ENCODE measurements around the gene IST1.

The IST1 gene

DNA sequence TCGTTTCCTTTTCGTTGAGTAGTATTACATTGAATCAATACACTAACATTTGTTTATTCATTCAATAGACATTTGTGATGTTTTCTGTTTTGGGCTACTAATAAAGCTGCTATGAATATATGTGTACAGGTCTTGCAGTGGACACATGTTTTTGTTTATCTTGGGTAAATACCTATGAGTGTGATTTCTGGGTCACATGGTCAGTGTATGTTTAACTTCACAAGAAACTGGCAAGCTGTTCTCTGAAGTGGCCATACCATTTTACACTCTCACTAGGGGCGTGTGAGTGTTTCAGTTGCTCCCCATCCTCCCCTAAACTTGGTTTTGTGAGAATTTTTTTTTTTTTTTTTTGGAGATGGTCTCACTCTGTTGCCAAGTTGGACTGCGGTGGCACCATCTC, 69.9 kb downstream of the IST1 start:
- no peak for DNase-seq (ENCODE audit: low read depth)

DNA sequence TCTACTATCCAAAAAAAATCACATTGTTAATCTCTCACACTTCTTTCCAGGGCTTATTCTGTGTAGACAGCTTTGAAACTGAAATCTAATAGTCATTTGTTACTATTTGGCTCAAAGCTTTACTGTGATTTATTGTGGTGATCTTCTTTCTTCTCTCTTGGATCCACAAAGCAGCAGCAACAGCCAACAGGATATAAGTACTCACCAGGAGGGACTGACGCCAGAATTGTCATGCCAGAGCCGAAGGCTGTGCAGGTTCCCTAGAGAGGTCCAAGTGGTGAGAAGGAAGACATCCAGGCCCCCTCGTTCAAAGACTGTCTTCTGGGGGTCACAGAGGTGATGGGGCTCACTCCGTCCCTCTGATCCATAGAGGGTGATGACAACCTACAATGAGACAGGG, 71.6 kb downstream of the IST1 start:
- no peak for DNase-seq (ENCODE audit: low read depth)

DNA sequence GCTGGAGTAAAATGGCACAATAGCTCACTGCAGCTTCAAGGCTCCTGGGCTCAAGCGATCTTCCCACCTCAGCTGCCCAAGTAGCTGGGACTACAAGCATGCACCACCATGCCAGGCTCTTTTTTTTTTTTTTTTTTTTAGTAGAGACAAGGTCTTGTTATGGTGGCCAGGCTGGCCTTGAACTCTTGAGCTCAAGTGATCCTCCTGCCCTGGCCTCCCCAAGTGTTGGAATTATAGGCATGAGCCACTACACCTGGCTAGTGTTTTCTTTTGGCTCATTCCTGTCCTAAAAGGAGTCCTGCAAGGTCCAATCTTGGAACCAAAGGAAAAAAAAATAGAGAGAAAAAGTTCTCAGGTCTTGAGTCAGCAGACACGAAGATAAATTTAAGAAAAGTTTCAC, 74.0 kb downstream of the IST1 start:
- no peak for DNase-seq (ENCODE audit: low read depth)

DNA sequence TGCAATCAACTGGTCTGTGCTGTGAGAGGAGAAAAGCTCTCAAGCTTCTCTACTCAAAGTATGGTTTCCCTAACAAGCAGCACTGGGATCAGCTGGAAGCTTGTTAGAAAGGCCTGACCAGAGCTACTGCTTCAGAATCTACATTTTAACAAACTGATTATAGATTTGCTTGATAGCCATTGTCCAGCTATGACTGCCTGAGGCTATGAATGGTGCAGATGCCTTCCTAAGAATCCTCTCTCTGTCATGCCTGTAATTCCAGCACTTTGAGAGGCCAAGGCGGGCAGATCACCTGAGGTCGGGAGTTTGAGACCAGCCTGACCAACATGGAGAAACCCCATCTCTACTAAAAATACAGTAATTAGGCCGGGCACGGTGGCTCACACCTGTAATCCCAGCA, 76.2 kb downstream of the IST1 start:
- no peak for DNase-seq (ENCODE audit: low read depth)

DNA sequence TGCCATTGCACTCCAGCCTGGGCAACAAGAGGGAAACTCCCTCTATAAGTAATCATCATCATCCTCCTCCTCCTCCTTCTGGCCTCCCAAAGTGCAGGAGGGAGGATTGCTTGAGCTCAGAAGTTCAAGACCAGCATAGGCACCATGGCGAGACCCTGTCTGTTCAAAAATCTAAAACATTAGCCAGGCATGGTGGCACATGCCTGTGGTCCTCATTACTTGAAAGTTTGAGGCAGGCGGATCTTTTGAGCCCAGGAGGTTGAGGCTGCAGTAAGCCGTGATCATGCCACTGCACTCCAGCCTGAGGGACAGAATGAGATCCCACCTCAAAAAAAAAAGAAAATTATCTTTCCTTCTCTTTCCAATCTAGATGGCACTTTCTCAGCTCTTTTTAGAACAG, 77.0 kb downstream of the IST1 start:
- DNase-seq (ENCODE audit: low read depth): no peak

DNA sequence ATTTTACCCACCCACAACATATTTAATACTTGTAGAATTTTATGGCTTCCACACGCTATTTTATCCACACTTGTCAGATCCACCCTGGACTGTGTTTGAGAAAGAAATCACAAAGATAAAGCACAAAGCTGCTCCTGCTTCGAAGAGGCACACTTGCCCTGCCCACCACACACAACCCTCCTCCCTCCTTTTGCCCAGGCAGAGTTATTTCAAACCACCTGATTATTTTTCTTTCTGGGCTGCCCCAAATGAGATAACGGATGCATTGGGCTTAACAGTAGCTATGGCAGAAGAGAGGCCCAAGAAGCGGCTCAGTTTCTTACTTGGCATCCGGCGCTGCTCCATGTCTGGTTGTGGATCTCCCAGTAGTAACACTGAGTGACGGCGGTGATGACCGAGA, 77.7 kb downstream of the IST1 start:
- no peak for DNase-seq (ENCODE audit: low read depth)

DNA sequence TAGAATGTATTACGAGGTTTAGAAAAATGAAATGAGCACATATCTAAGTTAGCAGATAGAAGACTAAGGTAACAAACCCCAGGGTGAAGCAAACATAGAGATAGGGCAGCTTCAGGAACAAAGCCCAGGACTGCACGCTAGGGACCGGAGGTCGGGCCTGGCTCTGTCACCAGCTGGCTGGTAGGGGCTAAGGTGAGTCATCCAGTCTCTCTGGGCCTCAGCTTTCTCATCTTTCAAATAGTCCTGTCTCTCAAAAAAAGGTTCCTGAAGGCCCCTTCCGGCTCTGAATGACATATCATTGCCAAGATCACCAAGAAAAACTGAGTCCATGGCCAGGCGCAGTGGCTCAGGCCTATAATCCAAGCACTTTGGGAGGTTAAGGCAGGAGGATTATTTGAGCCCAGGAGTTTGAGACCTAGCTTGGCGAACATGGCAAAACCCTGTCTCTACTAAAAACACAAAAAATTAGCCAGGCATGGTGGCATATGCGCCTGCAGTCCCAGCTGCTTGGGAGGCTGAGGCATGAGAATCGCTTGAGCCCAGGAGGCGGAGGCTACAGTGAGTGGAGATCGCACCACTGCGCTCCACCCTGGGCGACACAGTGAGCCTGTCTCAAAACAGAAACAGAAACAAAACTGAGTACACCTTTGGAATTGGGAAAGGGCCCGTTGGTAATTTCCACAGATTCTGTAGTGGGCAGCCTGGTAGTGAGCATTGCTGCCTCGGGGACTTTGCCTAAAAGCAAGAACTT, 78.9 kb downstream of the IST1 start:
- no peak for DNase-seq (ENCODE audit: low read depth)
